Peyer's patch (tissue), 4 donors: ENCODE data around the gene RIMBP2. TPM values are rescaled to one million over a fixed set of nuclear protein-coding genes. Genes with fewer than 3 reads are reported as not detected.

Experiments used
- DNase-seq, 3 donors: peaks; one replicate each; pipeline ENCODE4 v3.0.0-alpha.2; 2017 to 2019
- H3K27ac ChIP-seq, 4 donors: fragments of 200-600 bp; sonication (generic); one replicate each; pipeline ENCODE4 v1.5.1; 2016 to 2019
- H3K27me3 ChIP-seq, 2 donors: fragments of 200-600 bp; sonication (generic); one replicate each; pipeline ENCODE4 v1.5.1; 2019
- H3K36me3 ChIP-seq, 3 donors: fragments of 200-600 bp; sonication (generic); one replicate each; pipeline ENCODE4 v1.5.1; 2016 to 2019
- H3K4me1 ChIP-seq, 4 donors: fragments of 200-600 bp; sonication (generic); one replicate each; pipeline ENCODE4 v1.5.1; 2016 to 2019
- H3K4me3 ChIP-seq, 4 donors: fragments of 200-600 bp; sonication (generic); 1 replicate in 3 of 4; 2 replicates in 1 of 4; pipeline ENCODE4 v1.5.1; 2016 to 2019; ENCODE audit warnings: mild to moderate bottlenecking in 1 of 4
- H3K9me3 ChIP-seq, 4 donors: fragments of 200-600 bp; sonication (generic); one replicate each; pipeline ENCODE4 v1.5.1; 2016 to 2019; ENCODE audit warnings: mild to moderate bottlenecking in 1 of 4
- CTCF ChIP-seq, 6 experiments: fragments of 450-650 bp in 4 of 6; fragments of 200-600 bp in 2 of 6; sonication (generic) in 1 of 6; IDR thresholded peaks; one replicate each; pipeline ENCODE4 v1.5.1; 2017 to 2019; ENCODE audit warnings: antibody characterized with exemption in 6 of 6, mild to moderate bottlenecking in 3 of 6, moderate library complexity in 1 of 6
- POLR2A ChIP-seq, 2 donors: fragments of 450-650 bp; IDR thresholded peaks; one replicate each; pipeline ENCODE4 v1.5.1; 2017; ENCODE audit warnings: antibody characterized with exemption in 2 of 2, mild to moderate bottlenecking in 2 of 2, moderate library complexity in 2 of 2
- total RNA-seq, 4 donors: library from RNA; depleted of rRNA; stranded (reverse); fragments of >200 nt; gene quantifications; one replicate each; pipeline ENCODE4 v1.1.0, GENCODE V29; 2016

The RIMBP2 gene
- total RNA-seq, 4 donors from 2014 or later: 8.8 to 19.8 (median 16.0) TPM

DNA sequence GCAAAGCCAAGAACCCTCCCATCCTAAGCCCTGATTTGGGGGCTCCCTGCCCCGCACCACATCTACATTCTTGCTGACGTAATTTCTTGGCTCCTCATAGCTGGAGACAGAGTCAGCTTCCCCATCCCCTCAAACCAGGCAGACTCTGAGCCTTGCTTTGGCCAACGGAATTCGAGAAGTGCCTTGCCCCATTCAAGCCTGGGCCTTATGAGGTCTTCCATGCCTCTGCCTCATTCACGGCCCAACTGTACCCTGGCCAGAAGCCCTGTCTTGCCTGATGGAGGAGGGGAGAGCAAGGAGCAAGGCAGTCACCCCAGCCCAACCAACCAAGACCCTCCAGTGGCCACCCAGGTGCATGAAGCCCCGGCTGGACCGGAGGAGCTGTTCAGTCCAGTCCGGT is 214.3 kb downstream of the RIMBP2 start:
- Histone ChIP-seq H3K27ac (no peak overlapping the region), H3K36me3 (no peaks in the 10 kb centered on the region), H3K9me3 (no peaks in the 10 kb centered on the region), H3K27me3 (no peaks in the 10 kb centered on the region), H3K4me3 (no peak overlapping the region), H3K4me1 (no peaks in the 10 kb centered on the region)
- DNase-seq: no peak
- no peak for TF ChIP-seq CTCF (IDR thresholded peaks at IDR 0.05)
- TF ChIP-seq POLR2A (IDR thresholded peaks at IDR 0.05): no peak

DNA sequence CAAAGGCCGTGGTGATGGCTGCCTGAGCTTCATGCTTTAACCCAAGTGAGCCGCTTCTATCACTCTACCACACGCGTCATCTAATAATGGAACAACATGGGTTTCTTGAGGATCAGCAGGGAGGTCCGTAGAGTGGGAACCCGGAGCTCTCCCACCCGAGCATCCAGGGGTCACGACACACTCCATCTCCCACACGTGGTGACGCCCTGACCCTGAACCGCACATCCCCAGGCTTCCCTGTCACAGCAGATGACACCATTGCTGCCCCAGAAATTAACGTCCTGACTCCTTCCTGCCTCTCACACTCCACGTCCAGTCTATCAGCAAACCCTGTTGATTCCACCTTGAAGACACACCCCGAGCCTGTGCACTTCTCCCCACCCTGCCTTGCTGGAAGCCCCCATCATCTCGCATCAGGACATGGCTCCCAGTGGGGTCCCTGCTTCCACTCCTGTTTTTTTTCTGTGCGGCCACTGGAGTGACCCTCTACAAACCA is 215.2 kb downstream of the RIMBP2 start:
- no peak overlapping the region for H3K27ac ChIP-seq
- no peaks in the 10 kb centered on the region for H3K4me1 ChIP-seq
- DNase-seq: no peak
- H3K4me3 ChIP-seq: no peak overlapping the region
- TF ChIP-seq CTCF (IDR thresholded peaks at IDR 0.05): no peak
- TF ChIP-seq POLR2A (IDR thresholded peaks at IDR 0.05): no peak
- H3K36me3 ChIP-seq: no peaks in the 10 kb centered on the region
- no peaks in the 10 kb centered on the region for H3K9me3 ChIP-seq
- H3K27me3 ChIP-seq: no peaks in the 10 kb centered on the region

- Histone ChIP-seq H3K9me3 (no peaks in the 10 kb centered on the region), H3K27me3 (no peaks in the 10 kb centered on the region), H3K36me3 (no peaks in the 10 kb centered on the region), H3K4me1 (no peaks in the 10 kb centered on the region), H3K4me3 (no peak overlapping the region), H3K27ac (no peak overlapping the region)
- TF ChIP-seq CTCF (IDR thresholded peaks at IDR 0.05) (no peak), POLR2A (IDR thresholded peaks at IDR 0.05) (no peak)
- no peak for DNase-seq
Observed at GRCh38 chr12:130499474-130499873, 216.6 kb downstream of the RIMBP2 start.

DNA sequence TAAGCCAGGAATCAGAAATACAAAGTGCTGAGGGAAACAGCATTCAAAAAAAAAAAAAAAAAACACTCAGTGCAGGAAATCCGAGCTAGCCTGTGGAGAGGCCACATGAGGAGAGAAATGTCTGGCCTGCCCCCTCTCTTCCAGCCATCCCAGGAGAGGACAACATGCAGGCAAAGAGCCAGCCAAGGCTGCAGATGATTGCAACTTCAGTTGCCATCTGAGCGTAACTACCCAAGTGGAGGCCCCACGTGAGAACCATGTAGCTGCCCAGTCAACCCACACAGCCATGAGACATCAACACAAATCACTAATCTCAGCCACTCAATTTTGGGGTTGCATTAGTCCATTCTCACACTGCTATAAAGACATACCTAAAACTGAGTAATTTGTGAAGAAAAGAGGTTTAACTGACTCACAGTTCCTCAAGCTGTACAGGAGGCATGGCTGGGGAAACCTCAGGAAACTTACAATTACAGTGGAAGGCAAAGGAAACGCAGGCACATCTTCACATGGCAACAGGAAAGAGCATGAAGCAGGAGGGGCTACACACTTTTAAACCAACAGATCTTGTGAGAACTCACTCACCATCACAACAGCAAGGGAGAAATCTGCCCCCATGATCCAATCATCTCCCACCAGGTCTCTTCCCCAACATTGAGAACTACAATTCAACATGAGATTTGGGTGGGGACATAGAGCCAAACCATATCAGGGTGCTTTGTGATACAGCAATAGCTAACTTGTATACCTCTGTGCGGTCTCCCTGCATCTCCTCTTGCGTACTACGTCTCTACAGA is 217.3 kb downstream of the RIMBP2 start:
- TF ChIP-seq POLR2A (IDR thresholded peaks at IDR 0.05): no peak
- no peak for TF ChIP-seq CTCF (IDR thresholded peaks at IDR 0.05)
- no peak for DNase-seq
- no peak overlapping the region for H3K27ac ChIP-seq

DNA sequence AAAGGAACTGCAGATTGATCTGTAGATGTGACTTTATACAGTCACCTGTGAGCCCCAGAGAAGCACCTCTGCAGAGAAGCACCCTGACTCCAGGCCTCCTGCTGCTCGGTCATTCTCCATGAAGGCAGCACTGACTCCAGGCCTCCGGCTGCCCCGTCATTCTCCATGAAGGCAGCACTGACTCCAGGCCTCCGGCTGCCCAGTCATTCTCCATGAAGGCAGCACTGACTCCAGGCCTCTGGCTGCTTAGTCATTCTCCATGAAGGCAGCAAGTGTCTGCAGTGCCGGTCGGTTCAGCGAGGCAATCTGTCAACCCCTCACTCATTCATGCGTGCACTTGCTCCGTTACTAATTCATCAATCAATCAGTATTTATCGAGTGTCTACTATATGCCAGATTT is 218.1 kb downstream of the RIMBP2 start:
- Histone ChIP-seq H3K27ac (no peak overlapping the region), H3K36me3 (no peaks in the 10 kb centered on the region), H3K4me3 (no peak overlapping the region), H3K4me1 (no peaks in the 10 kb centered on the region), H3K27me3 (no peaks in the 10 kb centered on the region), H3K9me3 (no peaks in the 10 kb centered on the region)
- DNase-seq: no peak
- TF ChIP-seq POLR2A (IDR thresholded peaks at IDR 0.05): no peak
- no peak for TF ChIP-seq CTCF (IDR thresholded peaks at IDR 0.05)

More for the DNA sequence above, 217.3 kb downstream of the RIMBP2 start:
- no peaks in the 10 kb centered on the region for H3K9me3 ChIP-seq
- H3K4me1 ChIP-seq: no peaks in the 10 kb centered on the region
- no peaks in the 10 kb centered on the region for H3K27me3 ChIP-seq
- no peak overlapping the region for H3K4me3 ChIP-seq
- H3K36me3 ChIP-seq: no peaks in the 10 kb centered on the region
